ENCODE data around the gene GGACT. TPM values are rescaled to one million over a fixed set of nuclear protein-coding genes. Genes with fewer than 3 reads are reported as not detected.

GGACT gene
- total RNA-seq (2021) (3.6 and 3.8 TPM in 2 replicates), Bru-seq, nascent RNA (percentile 49 among the genes with signal in this experiment), BruChase-seq, experiment 1, labeled RNA remaining after a 2-hour chase (percentile 49 among the genes with signal in this experiment), BruChase-seq, experiment 2, labeled RNA remaining after a 6-hour chase (percentile 54 among the genes with signal in this experiment)
- long read RNA-seq, result 0 reads

GRCh38 chr13:100588331-100589177, at the start of gene GGACT:
TSS of gene GGACT (minus strand) at chr13:100588789. CDS start at chr13:100532591, 56,198 bp downstream.
- ChIA-PET POLR2A (ENCODE audit: low non-redundant PET) (no interaction called here), CTCF (interaction anchor here (0.8 kb wide), 1 partner anchor 16 kb away, joined by 4 read pairs; no protein-coding TSS in a partner anchor)
- Histone ChIP-seq H3K4me1 (ENCODE audit: insufficient read depth, low read length, poor library complexity, severe bottlenecking) (peaks cover 14% of the 10 kb centered on the region), H3K27ac (ENCODE audit: low read depth, low read length, poor library complexity, severe bottlenecking) (peak within 1 kb of the TSS; percentile 82), H3K9me3 (ENCODE audit: low read depth, low read length, poor library complexity, severe bottlenecking) (no peaks in the 10 kb centered on the region), H3K4me3 (ENCODE audit: low read depth, low read length, poor library complexity, severe bottlenecking) (peak within 1 kb of the TSS; percentile 58), H3K27me3 (replicated peaks; ENCODE audit: insufficient read depth, low read depth, low read length, poor library complexity) (no peaks in the 10 kb centered on the region), H3K36me3 (ENCODE audit: insufficient read depth, low read length, poor library complexity, severe bottlenecking) (no peaks in the 10 kb centered on the region)
- intact Hi-C loops (cut with micrococcal nuclease; ENCODE audit: unreplicated experiment), result no loop called here
- TF ChIP-seq EZH2 (IDR thresholded peaks at IDR 0.05; ENCODE audit: borderline replicate concordance, low read depth, low read length, poor library complexity, severe bottlenecking) (no peak), CTCF (conservative IDR thresholded peaks at IDR 0.05; ENCODE audit: low read depth, low read length) (peak; percentile 58)
- DNase-seq (ENCODE audit: low spot score), result peak; percentile 79
- no TSS peak for BruUV-seq (replicated peaks)

GRCh38 chr13:100637796-100638195, 49.2 kb upstream of the GGACT start:
- TF ChIP-seq EZH2 (IDR thresholded peaks at IDR 0.05; ENCODE audit: borderline replicate concordance, low read depth, low read length, poor library complexity, severe bottlenecking) (no peak), CTCF (conservative IDR thresholded peaks at IDR 0.05; ENCODE audit: low read depth, low read length) (no peak)
- no TSS peak for BruUV-seq (replicated peaks)
- DNase-seq (ENCODE audit: low spot score), result no peak
- ChIA-PET CTCF (no interaction called here), POLR2A (ENCODE audit: low non-redundant PET) (no interaction called here)
- Histone ChIP-seq H3K27me3 (replicated peaks; ENCODE audit: insufficient read depth, low read depth, low read length, poor library complexity) (no peaks in the 10 kb centered on the region), H3K36me3 (ENCODE audit: insufficient read depth, low read length, poor library complexity, severe bottlenecking) (peaks cover 33% of the 10 kb centered on the region), H3K27ac (ENCODE audit: low read depth, low read length, poor library complexity, severe bottlenecking) (no peak overlapping the region), H3K9me3 (ENCODE audit: low read depth, low read length, poor library complexity, severe bottlenecking) (no peaks in the 10 kb centered on the region), H3K4me1 (ENCODE audit: insufficient read depth, low read length, poor library complexity, severe bottlenecking) (no peaks in the 10 kb centered on the region), H3K4me3 (ENCODE audit: low read depth, low read length, poor library complexity, severe bottlenecking) (no peak overlapping the region)
- intact Hi-C loops (cut with micrococcal nuclease; ENCODE audit: unreplicated experiment), result no loop called here

- ChIA-PET POLR2A (ENCODE audit: low non-redundant PET) (no interaction called here), CTCF (no interaction called here)
- Histone ChIP-seq H3K4me1 (ENCODE audit: insufficient read depth, low read length, poor library complexity, severe bottlenecking) (no peaks in the 10 kb centered on the region), H3K36me3 (ENCODE audit: insufficient read depth, low read length, poor library complexity, severe bottlenecking) (peaks cover 33% of the 10 kb centered on the region), H3K4me3 (ENCODE audit: low read depth, low read length, poor library complexity, severe bottlenecking) (no peak overlapping the region), H3K27me3 (replicated peaks; ENCODE audit: insufficient read depth, low read depth, low read length, poor library complexity) (no peaks in the 10 kb centered on the region), H3K27ac (ENCODE audit: low read depth, low read length, poor library complexity, severe bottlenecking) (no peak overlapping the region), H3K9me3 (ENCODE audit: low read depth, low read length, poor library complexity, severe bottlenecking) (no peaks in the 10 kb centered on the region)
- no peak for TF ChIP-seq EZH2 (IDR thresholded peaks at IDR 0.05; ENCODE audit: borderline replicate concordance, low read depth, low read length, poor library complexity, severe bottlenecking)
- no peak for TF ChIP-seq CTCF (conservative IDR thresholded peaks at IDR 0.05; ENCODE audit: low read depth, low read length)
- intact Hi-C loops (cut with micrococcal nuclease; ENCODE audit: unreplicated experiment), result no loop called here
- no peak for DNase-seq (ENCODE audit: low spot score)
- no TSS peak for BruUV-seq (replicated peaks)
These were observed 48.8 kb upstream of the GGACT start for GRCh38 chr13:100637380-100637779.

All from A673 (cell line).